Mesendoderm (in vitro differentiated cells): ENCODE measurements around the gene FGR.

Experiments
- DNase-seq: peaks from one replicate; pipeline ENCODE4 v3.0.0; 2013
- H2AK5ac ChIP-seq: 2 replicates; pipeline ENCODE4 v1.6.1; 2013; ENCODE audit warnings: low read length, inconsistent platforms
- H2BK120ac ChIP-seq: 2 replicates; pipeline ENCODE4 v1.6.1; 2013; ENCODE audit warnings: low read depth, mild to moderate bottlenecking, low read length, moderate library complexity, mixed read lengths
- H2BK15ac ChIP-seq: replicated peaks from 2 replicates; pipeline ENCODE4 v1.6.1; 2013; ENCODE audit warnings: low read depth, mild to moderate bottlenecking, moderate library complexity
- H2BK5ac ChIP-seq: 2 replicates; pipeline ENCODE4 v1.6.1; 2013; ENCODE audit warnings: low read length, inconsistent platforms
- H3K18ac ChIP-seq: 2 replicates; pipeline ENCODE4 v1.6.1; 2013; ENCODE audit warnings: mild to moderate bottlenecking, low read length, mixed read lengths
- H3K23ac ChIP-seq: one replicate; pipeline ENCODE4 v1.6.1; 2013; ENCODE audit warnings: low read length
- H3K27ac ChIP-seq: 2 replicates; pipeline ENCODE4 v1.5.1; 2013; ENCODE audit warnings: low read depth, mild to moderate bottlenecking, inconsistent platforms, low read length, moderate library complexity
- H3K27me3 ChIP-seq: 2 replicates; pipeline ENCODE4 v1.6.1; 2013; ENCODE audit warnings: low read length, control low read depth, mild to moderate bottlenecking, inconsistent platforms; ENCODE audit not compliant: insufficient read depth, poor library complexity
- H3K36me3 ChIP-seq: 2 replicates; pipeline ENCODE4 v1.6.1; 2013; ENCODE audit warnings: low read length, inconsistent platforms; ENCODE audit not compliant: control insufficient read depth, insufficient read depth
- H3K4ac ChIP-seq: one replicate; pipeline ENCODE4 v1.6.1; 2013; ENCODE audit warnings: low read depth, mild to moderate bottlenecking, low read length, moderate library complexity
- H3K4me1 ChIP-seq: 2 replicates; pipeline ENCODE4 v1.6.1; 2013; ENCODE audit warnings: low read depth, low read length, inconsistent platforms; ENCODE audit not compliant: control insufficient read depth
- H3K4me2 ChIP-seq: 2 replicates; pipeline ENCODE4 v1.6.1; 2013; ENCODE audit warnings: low read length
- H3K4me3 ChIP-seq: 2 replicates; pipeline ENCODE4 v1.5.1; 2013; ENCODE audit warnings: mild to moderate bottlenecking, low read length
- H3K56ac ChIP-seq: one replicate; pipeline ENCODE4 v1.6.1; 2013; ENCODE audit warnings: low read length
- H3K79me1 ChIP-seq: 2 replicates; pipeline ENCODE4 v1.6.1; 2013; ENCODE audit warnings: low read length, inconsistent platforms
- H3K79me2 ChIP-seq: 2 replicates; pipeline ENCODE4 v1.6.1; 2013; ENCODE audit warnings: mild to moderate bottlenecking, low read length; ENCODE audit not compliant: control insufficient read depth, insufficient read depth
- H3K9ac ChIP-seq: 2 replicates; pipeline ENCODE4 v1.6.1; 2013; ENCODE audit warnings: low read length, inconsistent platforms
- H4K5ac ChIP-seq: one replicate; pipeline ENCODE4 v1.6.1; 2013; ENCODE audit warnings: low read length
- H4K8ac ChIP-seq: one replicate; pipeline ENCODE4 v1.6.1; 2013; ENCODE audit warnings: low read depth, mild to moderate bottlenecking, control low read depth, low read length, moderate library complexity
- WGBS: extraction: QIAGEN DNeasy Blood & Tissue Kit; methylation state at CpG from one replicate; pipeline ENCODE4 v1.1.7; 2013; ENCODE audit warnings: low lambda C conversion rate, missing lambda C conversion rate; ENCODE audit not compliant: insufficient coverage; ENCODE audit errors: extremely low coverage; 5-methylcytosine and 5-hydroxymethylcytosine counted together

FGR gene

DNA sequence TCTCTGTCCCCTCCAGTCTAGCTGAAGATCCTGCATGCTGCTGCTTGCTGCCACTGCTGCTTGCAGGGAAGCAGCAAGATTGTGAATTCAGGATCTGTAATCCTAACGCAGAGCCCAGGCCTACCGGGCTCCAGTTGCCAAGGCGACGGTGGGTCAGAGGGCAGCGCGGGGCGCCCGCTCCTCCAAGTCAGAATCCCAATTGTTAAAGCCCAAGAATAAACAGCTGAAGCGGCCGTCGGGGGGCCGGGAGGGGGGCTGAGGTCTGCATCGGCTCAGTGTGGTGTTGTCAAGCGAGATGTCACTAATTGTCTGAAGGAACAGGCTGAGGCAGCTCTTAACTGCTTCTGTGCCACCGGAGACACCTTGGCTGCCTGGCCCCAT lies 67.8 kb downstream of the FGR start:
- Histone ChIP-seq H2BK120ac (no peak overlapping the region), H4K5ac (no peak overlapping the region), H3K79me1 (peaks cover 29% of the 10 kb centered on the region), H4K8ac (no peak overlapping the region), H3K4me2 (no peak overlapping the region), H3K27ac (peak overlapping the region; percentile 10), H2BK15ac (no peak overlapping the region), H3K4ac (no peak overlapping the region), H3K4me3 (no peak overlapping the region), H3K27me3 (no peaks in the 10 kb centered on the region), H2BK5ac (no peak overlapping the region), H3K36me3 (no peaks in the 10 kb centered on the region), H2AK5ac (no peak overlapping the region), H3K18ac (no peak overlapping the region), H3K9ac (peak overlapping the region; percentile 50), H3K4me1 (peaks cover 46% of the 10 kb centered on the region), H3K56ac (no peak overlapping the region), H3K79me2 (peaks cover 15% of the 10 kb centered on the region), H3K23ac (no peak overlapping the region)
- DNase-seq, result peak; percentile 37
- no CpG with 5 or more reads among the region's 15 CpGs for WGBS

DNA sequence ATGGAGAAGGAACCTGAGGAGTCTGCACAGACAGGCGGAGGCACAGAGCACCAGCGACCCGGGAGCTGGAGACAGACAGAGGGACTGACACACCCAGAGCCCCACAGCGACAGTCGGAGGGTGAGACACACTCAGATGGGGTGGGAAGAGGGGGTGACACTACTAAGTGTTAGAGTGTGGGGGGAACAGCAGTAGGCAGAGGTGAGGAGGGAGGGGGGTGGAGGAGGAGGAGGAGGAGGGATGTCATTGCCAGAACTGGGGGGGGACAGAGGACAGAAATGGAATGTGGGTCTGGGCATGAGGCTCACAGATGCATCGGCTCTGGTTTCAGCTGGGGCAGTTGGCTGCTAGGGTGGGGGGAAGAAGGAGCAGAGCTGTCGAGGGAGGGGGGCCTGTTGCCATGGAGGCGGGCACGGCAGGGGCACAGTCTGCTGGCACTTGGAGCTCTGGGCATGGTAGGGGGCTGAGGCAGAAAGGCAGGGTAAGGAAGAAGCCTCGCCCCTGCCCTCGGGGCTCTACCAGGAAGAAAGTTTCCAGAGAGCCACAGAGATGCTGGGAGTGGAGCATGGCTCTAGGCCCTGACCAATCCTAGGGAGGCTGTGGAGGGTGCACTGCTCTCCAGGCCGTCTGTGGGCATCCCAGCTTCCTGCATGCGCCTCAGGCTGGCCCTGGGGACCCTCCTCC lies 68.4 kb downstream of the FGR start:
- Histone ChIP-seq H2BK120ac (no peak overlapping the region), H3K18ac (no peak overlapping the region), H3K4me3 (no peak overlapping the region), H3K4me1 (peaks cover 45% of the 10 kb centered on the region), H3K4me2 (no peak overlapping the region), H3K36me3 (no peaks in the 10 kb centered on the region), H3K79me1 (peaks cover 29% of the 10 kb centered on the region), H2BK5ac (no peak overlapping the region), H3K56ac (peak overlapping the region; percentile 2), H3K23ac (no peak overlapping the region), H2AK5ac (no peak overlapping the region), H4K8ac (no peak overlapping the region), H4K5ac (no peak overlapping the region), H2BK15ac (no peak overlapping the region), H3K4ac (no peak overlapping the region), H3K27me3 (no peaks in the 10 kb centered on the region), H3K79me2 (peaks cover 15% of the 10 kb centered on the region), H3K9ac (no peak overlapping the region), H3K27ac (peak overlapping the region; percentile 10)
- no CpG with 5 or more reads among the region's 13 CpGs for WGBS
- no peak for DNase-seq

- H3K4ac ChIP-seq, result no peak overlapping the region
- H3K23ac ChIP-seq, result no peak overlapping the region
- no CpG with 5 or more reads among the region's 26 CpGs for WGBS
- no peak overlapping the region for H2AK5ac ChIP-seq
- H3K4me1 ChIP-seq, result peaks cover 41% of the 10 kb centered on the region
- peaks cover 16% of the 10 kb centered on the region for H3K79me2 ChIP-seq
- no peaks in the 10 kb centered on the region for H3K27me3 ChIP-seq
- no peak overlapping the region for H4K8ac ChIP-seq
- no peak overlapping the region for H2BK120ac ChIP-seq
- no peak overlapping the region for H3K56ac ChIP-seq
- no peak overlapping the region for H3K4me3 ChIP-seq
- H3K4me2 ChIP-seq, result no peak overlapping the region
- H3K27ac ChIP-seq, result no peak overlapping the region
- H2BK5ac ChIP-seq, result no peak overlapping the region
- no peak overlapping the region for H2BK15ac ChIP-seq
- DNase-seq, result no peak
- no peak overlapping the region for H3K18ac ChIP-seq
- H3K36me3 ChIP-seq, result no peaks in the 10 kb centered on the region
- no peak overlapping the region for H3K9ac ChIP-seq
- H3K79me1 ChIP-seq, result peaks cover 29% of the 10 kb centered on the region
- no peak overlapping the region for H4K5ac ChIP-seq
These were observed 70.0 kb downstream of the FGR start for GRCh38 chr1:27564710-27565649.

GRCh38 chr1:27563591-27564471 lies 71.2 kb downstream of the FGR start:
- no peak overlapping the region for H3K27ac ChIP-seq
- no peak overlapping the region for H4K5ac ChIP-seq
- no peak overlapping the region for H3K4me2 ChIP-seq
- H3K18ac ChIP-seq, result no peak overlapping the region
- peaks cover 16% of the 10 kb centered on the region for H3K79me2 ChIP-seq
- H3K9ac ChIP-seq, result peak overlapping the region; percentile 29
- H2BK5ac ChIP-seq, result no peak overlapping the region
- H3K4me1 ChIP-seq, result peaks cover 31% of the 10 kb centered on the region
- H3K36me3 ChIP-seq, result no peaks in the 10 kb centered on the region
- no peak overlapping the region for H2AK5ac ChIP-seq
- H3K4me3 ChIP-seq, result no peak overlapping the region
- DNase-seq, result peak; percentile 54
- no peak overlapping the region for H3K4ac ChIP-seq
- no peak overlapping the region for H4K8ac ChIP-seq
- no CpG with 5 or more reads among the region's 10 CpGs for WGBS
- no peaks in the 10 kb centered on the region for H3K27me3 ChIP-seq
- H3K56ac ChIP-seq, result peak overlapping the region; percentile 43
- H3K79me1 ChIP-seq, result peaks cover 26% of the 10 kb centered on the region
- H3K23ac ChIP-seq, result no peak overlapping the region
- no peak overlapping the region for H2BK15ac ChIP-seq
- no peak overlapping the region for H2BK120ac ChIP-seq

- peaks cover 31% of the 10 kb centered on the region for H3K4me1 ChIP-seq
- no peak overlapping the region for H4K5ac ChIP-seq
- H2BK15ac ChIP-seq, result no peak overlapping the region
- no peak overlapping the region for H3K27ac ChIP-seq
- no peaks in the 10 kb centered on the region for H3K27me3 ChIP-seq
- no peak overlapping the region for H3K23ac ChIP-seq
- no peak overlapping the region for H3K18ac ChIP-seq
- no peak overlapping the region for H3K4me3 ChIP-seq
- no peak overlapping the region for H2AK5ac ChIP-seq
- H3K79me1 ChIP-seq, result peaks cover 26% of the 10 kb centered on the region
- no peak overlapping the region for H2BK120ac ChIP-seq
- peak overlapping the region; percentile 36 for H3K56ac ChIP-seq
- WGBS, result no CpG with 5 or more reads among the region's 4 CpGs
- no peak for DNase-seq
- H2BK5ac ChIP-seq, result no peak overlapping the region
- no peak overlapping the region for H3K9ac ChIP-seq
- H4K8ac ChIP-seq, result no peak overlapping the region
- no peak overlapping the region for H3K4me2 ChIP-seq
- no peaks in the 10 kb centered on the region for H3K36me3 ChIP-seq
- peaks cover 18% of the 10 kb centered on the region for H3K79me2 ChIP-seq
- H3K4ac ChIP-seq, result no peak overlapping the region
These were observed 71.7 kb downstream of the FGR start for GRCh38 chr1:27563341-27563590.
